CMK (cell line): ENCODE data around the gene PRDM16.
"Not testable (repeated sequence)": the region's sequence is repeated elsewhere in the genome, so short reads cannot be mapped to it uniquely, and the experiment has no call there.

Experiments
- DNase-seq: peaks from one replicate; pipeline ENCODE4 v3.0.0-alpha.2; 2010; ENCODE audit warnings: low read depth

PRDM16 gene

DNA sequence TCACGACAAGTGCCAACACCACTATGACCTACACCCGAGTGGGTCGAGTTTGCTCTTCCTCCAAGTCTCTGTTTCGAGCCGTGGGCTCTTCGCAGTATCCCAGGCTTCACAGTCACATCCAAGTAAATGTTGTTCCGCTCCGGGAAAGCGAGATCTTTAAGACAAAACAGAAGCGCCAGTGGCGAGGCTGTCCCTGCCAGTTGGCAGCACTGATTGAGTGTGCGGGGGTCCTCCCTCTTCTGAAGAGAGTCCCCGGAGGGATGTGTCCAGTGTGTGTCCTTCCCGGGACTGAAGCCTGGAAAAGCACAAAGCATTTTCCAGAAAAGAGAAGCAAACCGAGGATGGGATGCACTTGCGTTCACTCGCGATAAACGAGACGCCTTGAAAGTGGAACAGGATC is 158.9 kb downstream of the PRDM16 start:
- no peak for DNase-seq

DNA sequence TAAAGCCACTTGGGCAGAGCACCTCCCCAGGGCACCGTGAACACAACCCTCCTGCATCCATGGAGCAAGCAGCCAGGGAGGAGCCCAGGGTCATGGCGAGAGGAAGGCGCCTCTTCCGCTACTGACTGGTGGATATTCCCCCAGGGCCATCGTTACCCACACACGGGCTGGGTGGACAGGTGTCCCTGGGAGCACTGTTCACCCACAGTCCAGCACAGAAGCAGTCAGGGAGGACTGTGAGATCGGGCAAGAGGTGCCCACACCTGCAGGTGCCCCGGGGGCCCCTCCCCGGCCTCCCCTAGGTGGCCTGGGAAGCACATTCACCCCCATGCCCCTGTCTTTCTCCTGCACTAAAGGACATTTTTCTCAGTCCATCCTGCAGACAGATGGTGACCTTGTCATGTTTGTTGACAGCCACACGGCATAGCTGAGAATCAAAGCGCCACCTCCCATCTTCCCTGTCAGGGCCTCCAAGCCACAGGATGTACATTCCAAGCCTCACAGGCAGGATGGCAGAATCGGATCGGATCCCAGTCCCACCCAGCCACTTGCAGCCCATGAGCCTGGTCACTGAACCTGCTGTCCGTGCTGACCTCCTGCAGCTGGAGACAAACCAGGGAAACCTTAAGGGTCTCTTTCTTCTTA is 160.2 kb downstream of the PRDM16 start:
- no peak for DNase-seq

DNA sequence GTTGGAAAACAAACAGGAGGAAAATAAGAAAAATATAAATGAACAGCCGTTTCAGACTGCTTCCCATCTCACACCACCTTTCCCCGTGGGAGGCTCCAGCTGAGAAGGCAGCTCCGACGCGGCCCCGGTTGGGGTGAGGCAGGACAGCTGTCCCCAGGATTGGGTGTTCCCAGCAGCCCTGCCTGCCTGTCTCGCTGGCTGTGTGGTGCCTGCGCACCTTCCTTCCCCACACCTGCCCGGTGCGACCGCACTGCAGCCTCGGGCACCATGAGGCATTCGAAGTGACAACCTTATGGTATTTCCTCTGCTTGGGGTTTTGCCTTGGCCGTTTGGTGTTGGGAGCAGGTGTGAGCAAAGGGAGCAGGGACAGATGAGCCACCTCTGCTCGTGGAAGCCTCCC is 161.6 kb downstream of the PRDM16 start:
- no peak for DNase-seq

DNA sequence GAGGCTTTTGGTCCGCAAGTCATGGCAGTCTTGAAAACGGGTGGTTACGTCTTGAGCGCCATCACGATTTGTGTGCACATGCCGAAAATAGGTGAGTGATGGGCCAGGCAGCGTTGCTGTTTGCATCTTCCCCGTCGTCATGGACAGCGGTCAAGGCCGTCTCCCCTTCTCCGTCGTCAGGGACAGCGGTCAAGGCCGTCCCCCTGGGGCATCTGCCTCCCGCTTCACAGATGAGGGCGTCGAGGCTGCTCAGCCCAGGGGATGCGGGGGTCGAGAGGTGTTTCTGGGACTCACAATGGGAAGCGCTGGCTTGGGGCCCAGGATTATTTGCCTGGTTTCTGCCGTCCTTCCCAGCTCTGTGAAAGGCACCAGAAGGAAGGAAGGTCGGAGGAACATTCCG is 162.2 kb downstream of the PRDM16 start:
- no peak for DNase-seq

DNA sequence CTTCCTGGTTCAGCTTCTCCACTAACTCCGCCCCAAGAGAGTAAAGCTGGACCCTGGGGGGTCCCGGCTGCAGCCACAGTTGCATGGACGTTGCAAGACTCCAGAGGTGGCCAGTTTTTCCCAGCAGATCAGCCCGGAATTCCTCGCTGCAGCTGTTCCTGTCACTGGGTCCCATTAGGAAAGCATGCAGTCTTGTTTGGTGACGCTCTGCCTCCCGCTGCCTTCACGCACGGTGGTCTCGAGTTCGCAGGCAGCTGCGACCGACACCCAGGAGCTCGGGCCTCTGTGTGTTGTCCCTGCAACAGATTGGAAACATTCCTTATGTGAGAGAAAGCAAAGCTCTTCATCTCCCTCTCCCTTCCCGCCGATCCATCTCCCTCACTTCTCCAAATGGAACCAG is 162.8 kb downstream of the PRDM16 start:
- no peak for DNase-seq

DNA sequence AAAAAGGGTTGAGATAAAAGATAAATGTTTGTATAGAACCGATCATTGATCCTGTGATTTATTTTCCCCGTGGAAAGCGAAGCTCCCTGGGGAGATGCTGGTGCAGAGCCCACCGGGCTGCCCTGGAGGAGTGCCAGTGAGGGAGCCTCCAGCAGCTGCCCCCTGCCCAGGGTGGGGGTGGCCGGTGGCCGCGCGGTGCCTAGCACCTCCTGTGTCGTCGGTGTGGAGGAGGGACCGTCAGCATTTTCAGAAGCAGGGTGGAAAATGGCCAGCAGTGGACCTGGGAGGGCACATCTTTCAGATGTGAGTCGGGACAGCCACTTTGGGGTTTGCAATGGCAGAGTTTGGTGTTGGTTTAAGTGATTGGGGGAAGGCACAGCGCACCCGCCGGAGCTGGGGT is 164.0 kb downstream of the PRDM16 start:
- no peak for DNase-seq

DNA sequence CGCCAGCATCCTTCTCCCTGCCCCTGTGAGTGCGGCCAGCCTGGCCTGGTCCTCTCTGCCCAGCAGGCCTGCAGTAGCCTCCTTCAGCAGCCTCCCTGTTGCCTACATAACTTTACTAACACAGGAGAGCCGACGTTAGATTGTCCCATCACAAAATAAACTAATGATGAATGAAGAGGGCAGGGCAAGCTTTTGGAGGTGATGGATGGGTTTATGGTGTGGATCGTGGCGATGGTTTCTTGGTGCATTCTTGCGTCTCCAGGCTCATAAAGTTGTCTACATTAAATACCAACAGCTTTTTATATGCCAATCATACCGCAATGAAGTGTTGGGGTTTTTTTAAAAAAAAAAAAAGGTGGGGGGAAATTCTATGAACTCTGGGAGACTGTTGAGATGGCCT is 164.5 kb downstream of the PRDM16 start:
- no peak for DNase-seq

DNA sequence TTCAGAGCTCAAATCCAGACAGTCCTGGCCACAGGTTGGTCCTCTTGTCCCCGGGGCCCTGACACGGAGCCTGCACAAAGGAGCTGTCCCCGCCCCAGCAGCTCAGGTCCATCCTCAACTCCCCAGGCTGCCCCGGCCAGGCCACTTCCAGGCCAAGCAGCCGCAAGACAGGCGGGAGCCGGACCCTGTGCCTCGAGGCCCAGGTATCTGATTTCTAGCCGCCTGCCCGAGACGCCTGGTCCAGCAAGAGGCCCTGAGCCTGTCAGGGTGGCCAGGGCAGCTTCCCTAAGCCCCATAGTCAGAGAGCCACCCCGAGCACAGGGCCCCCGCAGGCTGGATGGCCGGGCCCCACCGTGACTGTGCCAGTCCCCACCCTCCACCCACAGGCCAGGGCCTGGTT is 165.3 kb downstream of the PRDM16 start:
- no peak for DNase-seq

DNA sequence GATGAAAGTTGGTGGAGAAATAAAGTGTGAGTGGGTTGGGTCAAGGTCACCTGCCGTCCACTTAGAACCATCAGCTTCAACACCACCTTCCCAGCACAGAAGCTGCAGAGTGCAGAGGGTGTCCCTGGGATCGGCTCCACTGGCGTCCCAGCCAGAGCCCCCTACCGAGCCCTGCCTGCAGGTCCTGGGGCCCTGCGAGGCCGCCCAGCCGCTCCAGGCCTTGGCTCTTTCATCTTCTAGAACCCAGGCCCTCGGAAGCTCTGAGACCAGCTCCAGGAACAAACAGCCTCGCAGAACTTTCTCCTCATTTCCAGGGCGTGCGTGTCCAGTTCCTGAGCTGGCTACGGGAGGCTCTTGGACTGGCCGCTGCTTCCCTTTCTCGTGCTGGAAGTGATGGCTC is 166.0 kb downstream of the PRDM16 start:
- no peak for DNase-seq

DNA sequence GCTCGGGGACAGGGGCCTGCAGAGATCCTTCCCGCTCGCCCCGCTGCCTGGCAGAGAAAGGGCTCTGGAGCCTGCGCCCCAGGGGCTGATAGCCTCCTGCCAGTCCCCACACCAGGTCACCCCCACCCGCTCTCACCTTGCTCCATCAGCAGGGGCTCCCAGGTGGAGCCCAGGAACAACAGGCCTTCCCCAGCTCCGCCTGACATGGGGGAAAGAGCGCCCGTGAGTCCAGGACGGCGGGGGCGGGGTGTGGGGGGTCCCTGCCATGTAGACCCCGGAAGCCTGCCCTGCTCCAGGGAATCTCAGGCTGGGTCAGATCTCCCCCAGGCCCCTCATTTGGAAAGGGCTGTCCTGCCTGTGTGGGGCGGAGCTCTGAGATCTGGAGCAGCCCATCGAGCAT is 166.5 kb downstream of the PRDM16 start:
- DNase-seq = no peak

DNA sequence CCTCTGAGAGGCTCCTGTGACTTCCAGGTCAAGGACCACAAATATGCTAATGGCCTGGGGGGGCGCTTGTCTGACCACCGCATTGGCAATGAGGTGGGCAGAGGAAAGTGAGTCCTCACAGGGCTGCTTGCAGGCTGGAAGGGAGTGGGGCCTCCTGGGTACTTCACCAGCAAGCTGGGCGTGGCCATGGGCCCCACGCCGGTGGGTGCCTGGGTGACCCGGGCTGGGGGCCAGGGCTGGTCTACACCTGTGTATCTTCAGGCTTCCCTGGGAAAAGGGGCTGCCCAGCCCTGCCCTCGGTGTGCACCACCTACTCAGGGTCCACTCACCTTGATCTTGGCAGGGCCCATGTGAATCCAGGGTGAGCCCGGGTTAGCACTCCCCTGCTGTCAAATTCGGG is 167.4 kb downstream of the PRDM16 start:
- no peak for DNase-seq

DNA sequence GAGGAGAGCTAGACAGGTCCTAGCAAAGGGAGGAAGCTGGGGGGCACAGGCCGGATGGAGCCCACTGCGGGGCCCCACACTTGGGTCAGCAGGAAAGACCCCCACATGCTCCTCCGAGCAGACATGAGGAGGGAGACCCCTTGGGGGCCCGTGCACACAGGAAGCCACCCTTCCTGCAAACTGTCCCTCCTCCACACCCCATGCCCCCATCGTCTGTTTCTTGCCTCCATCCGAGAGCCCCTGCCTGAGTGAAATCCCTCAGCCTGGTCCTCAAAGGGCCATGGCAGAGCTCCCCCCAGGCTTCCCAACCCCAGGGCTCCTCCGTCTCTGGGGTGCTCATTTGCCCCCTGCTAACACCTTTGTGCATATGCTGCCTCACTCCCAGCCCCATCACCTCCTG is 168.0 kb downstream of the PRDM16 start:
- no peak for DNase-seq

DNA sequence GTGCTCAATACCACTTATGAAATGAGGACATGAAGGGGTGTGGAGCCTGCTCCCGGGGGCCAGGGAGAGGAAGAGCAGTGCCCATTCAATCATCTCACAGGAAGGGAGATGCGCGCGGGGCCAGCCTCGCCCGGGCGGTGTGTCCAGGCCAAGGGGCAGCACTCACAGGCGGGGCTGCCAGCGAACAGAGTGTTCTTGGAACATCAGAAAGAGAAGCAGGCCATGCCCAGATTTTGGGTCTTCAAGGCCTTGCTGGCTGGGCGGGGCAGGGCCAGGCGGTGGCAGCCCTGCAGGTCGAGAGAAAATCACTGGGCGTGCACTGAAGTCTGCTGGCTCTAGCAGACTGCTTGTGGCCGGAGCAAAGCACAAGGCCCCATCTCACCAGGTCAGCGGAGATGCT is 168.6 kb downstream of the PRDM16 start:
- DNase-seq = no peak

DNA sequence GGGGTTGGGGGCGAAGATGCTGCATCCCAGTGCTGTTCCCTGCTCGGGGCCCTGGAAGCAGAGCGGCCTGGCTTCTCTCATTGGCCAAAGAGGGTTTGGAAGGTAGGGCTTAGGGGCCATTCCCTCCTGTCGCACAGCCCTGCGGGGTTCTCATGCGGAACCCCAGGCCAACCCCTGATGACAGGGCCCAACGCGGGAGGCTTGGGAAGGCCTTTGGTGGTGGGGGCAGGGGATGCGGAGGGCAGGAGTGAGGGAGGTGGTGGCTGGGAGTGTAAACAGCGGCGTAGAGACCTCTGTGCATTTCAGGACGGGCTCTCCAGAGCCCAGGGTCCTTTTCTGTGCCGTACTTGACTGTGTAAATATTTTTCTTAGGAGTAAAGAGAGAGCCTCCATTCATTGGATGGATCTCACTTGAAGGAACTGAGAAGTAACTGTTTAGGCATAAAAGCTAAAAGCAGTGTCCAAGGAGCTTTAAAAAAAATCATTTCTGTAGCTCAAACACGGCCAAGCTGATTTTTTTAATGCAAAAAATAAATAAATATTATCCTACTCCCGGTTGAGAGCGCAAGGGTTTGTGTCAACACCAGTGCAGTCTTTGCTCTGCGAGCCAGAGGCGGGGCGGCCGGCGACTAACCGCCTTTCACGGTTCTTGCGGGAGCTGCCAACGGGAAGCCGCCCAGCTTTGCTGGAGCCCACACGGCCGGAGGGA is 169.1 kb downstream of the PRDM16 start:
- no peak for DNase-seq

DNA sequence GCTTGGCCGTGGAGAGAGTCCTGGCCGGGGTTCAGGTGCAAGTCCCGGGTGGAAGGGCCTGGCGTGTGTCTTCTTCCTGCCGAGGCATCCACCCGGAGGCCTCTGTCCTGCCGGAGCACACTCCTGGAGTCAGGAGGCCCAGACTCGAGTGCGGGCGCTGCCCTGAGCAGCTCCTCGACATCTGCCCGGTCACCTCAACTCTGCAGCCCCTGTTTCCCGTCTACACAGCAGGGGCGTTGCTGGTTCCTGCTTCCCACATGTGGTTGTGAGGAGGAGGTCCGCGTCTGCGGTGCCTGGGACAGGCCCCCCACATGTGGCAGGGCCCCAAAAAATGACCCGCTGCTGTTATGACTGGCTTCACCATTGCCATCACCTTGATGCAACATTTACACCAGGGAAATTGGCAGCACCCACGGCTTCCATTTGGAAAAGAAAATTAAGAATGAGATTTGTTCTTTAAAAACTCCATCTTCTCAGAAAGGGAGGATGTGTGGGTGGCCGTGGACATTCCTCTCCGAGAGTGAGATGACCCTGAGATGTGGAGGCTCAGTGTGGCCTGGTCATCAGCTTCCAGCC is 169.8 kb downstream of the PRDM16 start:
- DNase-seq = no peak

DNA sequence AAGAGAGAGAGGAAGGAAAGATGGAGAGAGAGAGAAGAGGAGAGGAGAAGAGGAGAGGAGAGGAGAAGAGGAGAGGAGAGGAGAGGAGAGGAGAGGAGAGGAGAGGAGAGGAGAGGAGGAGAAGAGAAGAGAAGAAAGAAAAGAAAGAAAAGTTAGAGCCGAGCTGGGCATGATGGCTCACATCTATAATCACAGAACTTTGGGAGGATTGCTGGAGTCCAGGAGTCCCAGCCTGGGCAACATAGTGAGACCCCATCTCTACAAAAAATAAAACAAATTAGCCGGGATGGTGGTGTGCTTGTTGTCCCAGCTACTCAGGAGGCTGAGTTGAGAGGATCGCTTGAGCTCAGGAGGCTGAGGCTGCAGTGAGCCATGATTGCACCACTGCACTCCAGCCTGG is 171.0 kb downstream of the PRDM16 start:
- not testable (repeated sequence) for DNase-seq

DNA sequence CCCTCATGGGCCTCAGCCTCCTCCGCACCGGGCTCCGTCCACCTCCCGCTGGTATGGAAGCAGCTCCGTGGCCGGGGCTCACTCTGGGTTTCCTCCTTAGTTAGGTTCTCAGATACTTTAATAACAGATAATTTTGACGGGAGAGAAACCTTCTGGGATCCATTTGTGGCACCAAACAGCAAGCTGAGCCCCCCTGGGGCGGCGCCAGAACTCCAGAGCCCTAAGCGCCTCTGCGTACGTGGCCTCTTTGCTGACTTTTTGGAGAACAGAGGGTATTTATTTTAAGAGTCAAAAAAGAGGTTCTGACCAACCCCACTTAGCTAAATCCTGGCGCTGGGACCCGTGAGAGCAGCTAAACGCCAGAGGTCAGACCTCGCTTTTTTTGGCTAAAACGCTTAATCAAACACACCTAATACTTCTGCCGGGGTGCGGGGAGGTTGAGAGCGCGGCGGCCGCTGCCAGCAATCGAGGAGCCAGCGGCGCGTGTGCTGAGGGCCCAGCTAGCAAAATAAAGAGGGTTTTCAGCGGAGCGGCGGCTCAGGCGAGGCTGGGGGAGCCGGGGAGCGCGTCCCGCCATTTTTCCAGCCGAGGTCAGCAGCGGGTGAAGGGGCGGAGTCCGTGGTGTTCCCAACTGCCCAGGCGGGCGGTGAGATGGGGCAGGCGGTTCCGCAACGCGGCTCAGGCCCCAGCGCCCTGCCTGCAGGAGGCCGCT is 171.7 kb downstream of the PRDM16 start:
- DNase-seq = no peak

DNA sequence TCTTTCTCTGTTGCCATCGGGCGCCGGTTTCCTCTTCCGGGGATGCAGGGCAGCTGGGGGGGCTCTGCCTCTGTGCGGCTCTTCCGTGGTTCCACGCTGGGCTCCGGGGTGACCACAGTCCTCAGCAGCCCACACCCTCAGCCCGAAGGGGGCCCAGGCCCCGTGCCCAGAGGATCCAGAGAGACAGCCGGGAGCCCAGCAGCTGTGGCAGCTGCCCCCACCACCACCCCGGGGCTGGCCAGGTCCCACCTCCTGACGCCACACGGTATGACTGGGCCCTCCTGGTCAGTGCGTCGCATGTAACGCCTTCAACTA is 172.2 kb downstream of the PRDM16 start:
- DNase-seq = no peak

DNA sequence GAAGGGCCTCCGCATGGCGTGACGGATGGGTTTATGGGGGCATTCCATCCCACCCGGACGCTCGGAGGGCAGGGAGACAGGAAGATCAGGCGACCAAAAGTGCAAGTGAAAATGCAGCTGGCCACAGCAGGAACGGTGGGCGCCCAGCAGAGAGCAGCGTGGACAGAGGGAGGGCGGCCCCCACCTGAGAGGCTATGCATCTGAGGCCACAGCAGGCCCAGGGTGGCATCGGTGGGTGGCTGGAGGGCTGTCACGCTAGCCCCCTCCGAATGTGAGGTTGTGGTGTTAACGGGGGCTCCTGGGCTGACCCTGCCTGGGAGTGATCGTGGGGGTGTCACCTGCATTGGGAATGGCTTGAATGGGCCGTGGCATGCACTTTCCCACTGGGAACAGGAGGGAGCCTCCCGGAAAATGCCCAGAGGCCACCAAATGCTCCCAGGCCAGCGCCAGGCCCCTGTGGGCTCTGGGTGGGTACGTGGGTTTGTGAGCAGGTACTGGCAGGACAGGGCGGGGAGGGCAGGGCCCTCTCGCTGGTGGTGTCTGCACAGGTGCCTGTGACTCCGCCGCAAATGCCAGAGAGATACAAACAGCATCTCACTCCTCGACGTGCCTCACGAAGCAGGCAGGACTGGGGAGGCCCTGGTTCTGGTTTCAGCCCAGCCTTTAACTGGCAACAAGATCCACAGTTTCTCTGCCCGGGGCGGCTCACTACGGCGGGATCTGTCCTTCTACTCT is 172.8 kb downstream of the PRDM16 start:
- DNase-seq = no peak

DNA sequence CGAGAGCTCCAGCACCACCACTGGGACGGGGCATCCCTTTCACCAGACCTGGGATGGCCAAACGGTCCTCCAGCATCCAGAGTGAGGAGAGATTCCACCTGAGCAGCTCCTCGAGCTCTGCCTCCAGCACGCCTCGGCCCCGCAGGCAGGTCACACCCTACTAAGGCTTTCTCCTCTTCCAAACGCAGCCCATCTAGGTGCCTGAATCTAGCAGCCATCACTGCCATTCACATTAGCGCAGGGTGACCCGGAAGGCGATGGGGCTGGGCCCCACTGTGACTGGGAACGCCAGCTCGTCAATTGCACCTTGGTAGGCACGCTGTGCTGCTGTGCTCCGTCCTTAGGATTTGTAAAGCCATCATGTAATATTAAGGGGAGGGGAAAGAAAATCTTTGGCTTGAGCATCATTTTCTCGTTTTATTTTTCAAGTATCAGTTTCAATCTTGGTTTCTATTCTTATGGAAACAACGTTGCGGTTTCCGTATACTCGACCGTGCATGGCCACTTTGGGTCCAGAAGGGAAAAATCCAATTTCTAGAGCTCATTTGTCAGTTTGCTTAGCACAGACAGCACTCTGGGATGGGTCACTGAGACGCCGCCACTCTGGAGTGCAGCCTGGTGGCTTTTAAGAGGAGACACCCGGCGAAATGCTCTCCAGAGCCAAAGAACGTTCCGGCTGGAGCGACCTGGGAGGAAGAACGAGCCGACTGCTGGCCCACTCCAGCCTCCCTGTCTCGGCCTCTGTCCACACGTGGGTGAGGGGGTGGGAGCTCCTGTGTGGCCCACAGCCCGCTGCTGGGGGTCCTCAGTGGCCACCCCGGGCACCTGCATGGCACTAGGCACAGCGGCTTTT is 173.6 kb downstream of the PRDM16 start:
- no peak for DNase-seq

DNA sequence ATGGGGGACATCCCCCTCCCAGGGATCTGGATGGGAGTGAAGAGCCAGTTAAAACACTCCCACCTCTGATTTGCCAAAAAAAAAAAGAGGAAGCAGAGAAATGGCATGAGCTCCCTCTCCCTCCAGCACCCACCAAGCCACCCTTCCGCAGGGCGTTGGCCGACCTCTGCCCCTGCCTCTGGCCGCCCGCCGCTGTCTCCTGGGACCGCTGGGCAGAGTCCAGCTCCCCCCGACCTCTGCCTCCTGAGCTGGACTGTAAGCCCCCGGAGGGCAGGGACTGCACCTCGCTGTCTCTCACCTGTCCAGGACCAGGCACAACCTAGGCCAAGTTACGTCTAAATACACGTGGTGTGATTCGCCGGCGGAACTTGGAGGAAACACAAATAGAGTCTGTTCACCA is 174.3 kb downstream of the PRDM16 start:
- DNase-seq = no peak
